ENCODE measurements around the gene FBXW7. TPM values are rescaled to one million over a fixed set of nuclear protein-coding genes. Genes with fewer than 3 reads are reported as not detected.

The FBXW7 gene
- total RNA-seq, 1 experiment from 2014 or later: 23.0 TPM

- H3K4me3 ChIP-seq (replicated peaks in 1 of 2; ENCODE audit: low read depth in 1 of 2, low read length in 2 of 2): no peak overlapping the region
- peaks cover 6% of the 10 kb centered on the region; the same call in 1 of the 2 replicates for H4K20me1 ChIP-seq (ENCODE audit: insufficient read depth)
- BruUV-seq (replicated peaks): no TSS peak
- H3K27me3 ChIP-seq (ENCODE audit: insufficient read depth, low read length): no peaks in the 10 kb centered on the region
- intact Hi-C loops (cut with micrococcal nuclease): loop anchor here (10.0 kb wide), 1 partner anchor 609 kb away; the partner anchor contains the start of gene GATB
- H3K4me2 ChIP-seq (ENCODE audit: low read length): no peak overlapping the region
- no peaks in the 10 kb centered on the region for H3K4me1 ChIP-seq (ENCODE audit: control insufficient read depth in 1 of 2, insufficient read depth in 2 of 2, low read length in 2 of 2)
- TF ChIP-seq JUND (IDR thresholded peaks at IDR 0.05): no peak
- no peak overlapping the region for H3K27ac ChIP-seq (ENCODE audit: low read depth, low read length)
- ChIA-PET RAD21 (ENCODE audit: low non-redundant PET in 1 of 2, low total read pairs in 2 of 2, uncharacterized antibody in 2 of 2, unreplicated experiment in 2 of 2) (no interaction called here), POLR2A (no interaction called here), CTCF (interaction anchor here (1.4 kb wide), 1 partner anchor 12 kb away, joined by 3 read pairs; no protein-coding TSS in a partner anchor)
- no peaks in the 10 kb centered on the region for H3K36me3 ChIP-seq (ENCODE audit: control insufficient read depth in 1 of 2, insufficient read depth in 2 of 2, low read length in 2 of 2)
- ATAC-seq (no peak), DNase-seq (ENCODE audit: low read depth, low spot score) (no peak)
- no peak overlapping the region for H3K9ac ChIP-seq (ENCODE audit: low read length)
- no peak overlapping the region for H2AFZ ChIP-seq (ENCODE audit: low read depth, low read length, poor library complexity, severe bottlenecking)
- H3K79me2 ChIP-seq (ENCODE audit: insufficient read depth, low read length): peaks cover 11% of the 10 kb centered on the region; the same call in 1 of the 2 replicates
- H3K9me2 ChIP-seq (ENCODE audit: insufficient read depth): no peaks in the 10 kb centered on the region
- no peaks in the 10 kb centered on the region for H3K9me3 ChIP-seq (ENCODE audit: control insufficient read depth in 1 of 2, insufficient read depth in 1 of 2, low read depth in 1 of 2, low read length in 2 of 2)
Measured at GRCh38 chr4:152374153-152374552, 161.7 kb downstream of the FBXW7 start.

DNA sequence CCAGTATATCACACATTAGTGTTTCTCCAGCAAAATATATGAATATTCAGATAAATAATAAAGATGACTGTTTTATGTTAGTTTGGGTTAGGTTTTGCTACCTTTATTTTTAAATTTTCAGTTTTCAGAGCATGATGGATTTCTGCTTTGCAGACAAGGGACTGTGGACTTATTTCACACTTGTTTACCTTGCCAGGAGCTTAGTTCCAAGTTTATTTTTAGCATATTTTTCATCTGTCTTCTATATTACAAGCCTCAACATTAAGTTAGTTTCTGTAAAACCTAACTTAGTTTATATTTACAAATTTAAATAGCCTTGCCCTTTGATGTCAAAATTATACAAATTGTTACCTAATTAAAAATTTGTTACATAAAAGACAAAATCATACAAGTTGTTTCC lies 163.4 kb downstream of the FBXW7 start:
- CTCF ChIA-PET: interaction anchor here (1.8 kb wide), 1 partner anchor 14 kb away, joined by 3 read pairs; no protein-coding TSS in a partner anchor
- no peaks in the 10 kb centered on the region for H3K4me1 ChIP-seq (ENCODE audit: control insufficient read depth in 1 of 2, insufficient read depth in 2 of 2, low read length in 2 of 2)
- no peaks in the 10 kb centered on the region for H3K9me2 ChIP-seq (ENCODE audit: insufficient read depth)
- intact Hi-C loops (cut with micrococcal nuclease): loop anchor here (10.0 kb wide), 1 partner anchor 608 kb away; the partner anchor contains the start of gene GATB
- H4K20me1 ChIP-seq (ENCODE audit: insufficient read depth): peaks cover 6% of the 10 kb centered on the region; the same call in 1 of the 2 replicates
- BruUV-seq (replicated peaks): no TSS peak
- no peak overlapping the region for H3K9ac ChIP-seq (ENCODE audit: low read length)
- no peak for ATAC-seq
- no peaks in the 10 kb centered on the region for H3K36me3 ChIP-seq (ENCODE audit: control insufficient read depth in 1 of 2, insufficient read depth in 2 of 2, low read length in 2 of 2)
- H3K9me3 ChIP-seq (ENCODE audit: control insufficient read depth in 1 of 2, insufficient read depth in 1 of 2, low read depth in 1 of 2, low read length in 2 of 2): no peaks in the 10 kb centered on the region
- no peak overlapping the region for H3K4me2 ChIP-seq (ENCODE audit: low read length)
- H3K4me3 ChIP-seq (replicated peaks in 1 of 2; ENCODE audit: low read depth in 1 of 2, low read length in 2 of 2): no peak overlapping the region
- no peak overlapping the region for H2AFZ ChIP-seq (ENCODE audit: low read depth, low read length, poor library complexity, severe bottlenecking)
- no peaks in the 10 kb centered on the region for H3K27me3 ChIP-seq (ENCODE audit: insufficient read depth, low read length)
- H3K27ac ChIP-seq (ENCODE audit: low read depth, low read length): no peak overlapping the region
- no peak for DNase-seq (ENCODE audit: low read depth, low spot score)
- RAD21 ChIA-PET (ENCODE audit: low non-redundant PET in 1 of 2, low total read pairs in 2 of 2, uncharacterized antibody in 2 of 2, unreplicated experiment in 2 of 2): no interaction called here
- 0 out of 2 replicates have a peak, but pooled peaks cover 3% of the 10 kb centered on the region for H3K79me2 ChIP-seq (ENCODE audit: insufficient read depth, low read length)
- POLR2A ChIA-PET: no interaction called here
- TF ChIP-seq POLR2AphosphoS5 (IDR thresholded peaks at IDR 0.05; ENCODE audit: low read depth, low read length) (no peak), EZH2phosphoT487 (IDR thresholded peaks at IDR 0.05; ENCODE audit: borderline replicate concordance) (no peak), YY1 (IDR thresholded peaks at IDR 0.05; ENCODE audit: extremely low read depth, insufficient replicate concordance, low read depth, low read length) (no peak), ZFX (IDR thresholded peaks at IDR 0.05) (no peak), ZBTB33 (IDR thresholded peaks at IDR 0.05; ENCODE audit: extremely low read depth, insufficient replicate concordance, low read length) (no peak), SP1 (IDR thresholded peaks at IDR 0.05; ENCODE audit: low read depth) (no peak), SRF (IDR thresholded peaks at IDR 0.05; ENCODE audit: low read depth) (no peak), FOSL1 (IDR thresholded peaks at IDR 0.05; ENCODE audit: low read depth) (no peak), RAD21 (IDR thresholded peaks at IDR 0.05; ENCODE audit: low read depth) (no peak), TCF7L2 (IDR thresholded peaks at IDR 0.05; ENCODE audit: borderline replicate concordance, extremely low read depth, insufficient read depth, insufficient read length) (no peak), EGR1 (IDR thresholded peaks at IDR 0.05; ENCODE audit: low read depth) (no peak), ZNF274 (IDR thresholded peaks at IDR 0.05; ENCODE audit: low read depth, low read length) (no peak), CEBPB (IDR thresholded peaks at IDR 0.05; ENCODE audit: low read depth) (no peak), POLR2A (IDR thresholded peaks at IDR 0.05; ENCODE audit: borderline replicate concordance, extremely low read depth, insufficient read depth, insufficient read length) (no peak), ELF1 (IDR thresholded peaks at IDR 0.05; ENCODE audit: borderline replicate concordance, low read depth) (no peak), ATF3 (IDR thresholded peaks at IDR 0.05) (no peak)
- TF ChIP-seq, protein P1, sequence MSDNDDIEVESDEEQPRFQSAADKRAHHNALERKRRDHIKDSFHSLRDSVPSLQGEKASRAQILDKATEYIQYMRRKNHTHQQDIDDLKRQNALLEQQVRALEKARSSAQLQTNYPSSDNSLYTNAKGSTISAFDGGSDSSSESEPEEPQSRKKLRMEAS (IDR thresholded peaks at IDR 0.05): no peak

All from HCT116 (cell line).